Natural killer cell (primary cell): Measurements from ENCODE around the gene ZDHHC11. TPM values are rescaled to one million over a fixed set of nuclear protein-coding genes. Genes with fewer than 3 reads are reported as not detected.

Experiments
- ATAC-seq, 3 donors: fragments of 150-1000 bp in 2 of 3; fragments of 200-7000 bp in 1 of 3; cut with Tn5 transposase; 1 replicate in 1 of 3; 2 replicates in 2 of 3; pipeline ENCODE4 v1.10.0; 2021; ENCODE audit warnings: mild to moderate bottlenecking in 2 of 3, moderate library complexity in 2 of 3
- DNase-seq, 2 donors: peaks; one replicate each; pipeline versions ENCODE4 v3.0.0 to v3.0.0-alpha.2; 2013 to 2021; ENCODE audit warnings: mixed read lengths in 1 of 2
- H3K27ac ChIP-seq: one replicate; pipeline ENCODE4 v1.5.1; 2013; ENCODE audit warnings: mild to moderate bottlenecking, low read length
- H3K27me3 ChIP-seq: one replicate; pipeline ENCODE4 v1.6.1; 2013; ENCODE audit warnings: low read length; ENCODE audit not compliant: control insufficient read depth, insufficient read depth
- H3K36me3 ChIP-seq: one replicate; pipeline ENCODE4 v1.6.1; 2013; ENCODE audit warnings: low read length; ENCODE audit not compliant: control insufficient read depth, insufficient read depth
- H3K4me1 ChIP-seq: one replicate; pipeline ENCODE4 v1.6.1; 2013; ENCODE audit warnings: low read length; ENCODE audit not compliant: control insufficient read depth, insufficient read depth
- H3K4me3 ChIP-seq: one replicate; pipeline ENCODE4 v1.5.1; 2013; ENCODE audit warnings: low read length
- H3K9me3 ChIP-seq: one replicate; pipeline ENCODE4 v1.6.1; 2013; ENCODE audit warnings: low read length; ENCODE audit not compliant: control insufficient read depth, insufficient read depth
- H3K27ac Mint-ChIP-seq, 2 donors: one replicate each; pipeline ENCODE4 v1.8.0; 2022; ENCODE audit warnings: mild to moderate bottlenecking in 2 of 2, mixed read lengths in 2 of 2, moderate library complexity in 1 of 2
- H3K27me3 Mint-ChIP-seq, 2 donors: one replicate each; pipeline ENCODE4 v1.8.0; 2022; ENCODE audit warnings: low read depth in 2 of 2, mixed read lengths in 2 of 2
- H3K36me3 Mint-ChIP-seq: one replicate; pipeline ENCODE4 v1.8.0; 2022; ENCODE audit warnings: mixed read lengths
- H3K4me1 Mint-ChIP-seq, 2 donors: one replicate each; pipeline ENCODE4 v1.8.0; 2022; ENCODE audit warnings: mixed read lengths in 2 of 2
- H3K4me3 Mint-ChIP-seq: one replicate; pipeline ENCODE4 v1.8.0; 2022; ENCODE audit warnings: mild to moderate bottlenecking, moderate library complexity, mixed read lengths
- H3K9me3 Mint-ChIP-seq, 2 donors: one replicate each; pipeline ENCODE4 v1.8.0; 2022; ENCODE audit warnings: mixed read lengths in 2 of 2
- WGBS: methylation state at CpG from one replicate; pipeline ENCODE4 v1.1.7; 2013; ENCODE audit warnings: missing lambda C conversion rate; ENCODE audit not compliant: insufficient coverage; 5-methylcytosine and 5-hydroxymethylcytosine counted together
- intact Hi-C: fragments of 100-400 bp; cut with micrococcal nuclease; formaldehyde crosslinking; loops from one replicate; pipeline ENCODE4 v1.14.2; 2022
- total RNA-seq, 4 donors: library from RNA; stranded (reverse); fragments of 120-200 nt in 1 of 4; gene quantifications; one replicate each; pipeline versions ENCODE4 v1.2.3 to v1.2.4, GENCODE V29; 2013 to 2022
- TF ChIP-seq, protein P1 (sequence below): fragments of 200-600 bp; IDR thresholded peaks from one replicate; pipeline ENCODE4 v1.8.0; 2022; ENCODE audit warnings: antibody characterized with exemption

ZDHHC11 gene
- total RNA-seq, 3 donors from 2014 or later (not counting 1 experiment from before 2014, with no cell fraction given), result 2.2 to 7.0 (median 5.0) TPM

DNA sequence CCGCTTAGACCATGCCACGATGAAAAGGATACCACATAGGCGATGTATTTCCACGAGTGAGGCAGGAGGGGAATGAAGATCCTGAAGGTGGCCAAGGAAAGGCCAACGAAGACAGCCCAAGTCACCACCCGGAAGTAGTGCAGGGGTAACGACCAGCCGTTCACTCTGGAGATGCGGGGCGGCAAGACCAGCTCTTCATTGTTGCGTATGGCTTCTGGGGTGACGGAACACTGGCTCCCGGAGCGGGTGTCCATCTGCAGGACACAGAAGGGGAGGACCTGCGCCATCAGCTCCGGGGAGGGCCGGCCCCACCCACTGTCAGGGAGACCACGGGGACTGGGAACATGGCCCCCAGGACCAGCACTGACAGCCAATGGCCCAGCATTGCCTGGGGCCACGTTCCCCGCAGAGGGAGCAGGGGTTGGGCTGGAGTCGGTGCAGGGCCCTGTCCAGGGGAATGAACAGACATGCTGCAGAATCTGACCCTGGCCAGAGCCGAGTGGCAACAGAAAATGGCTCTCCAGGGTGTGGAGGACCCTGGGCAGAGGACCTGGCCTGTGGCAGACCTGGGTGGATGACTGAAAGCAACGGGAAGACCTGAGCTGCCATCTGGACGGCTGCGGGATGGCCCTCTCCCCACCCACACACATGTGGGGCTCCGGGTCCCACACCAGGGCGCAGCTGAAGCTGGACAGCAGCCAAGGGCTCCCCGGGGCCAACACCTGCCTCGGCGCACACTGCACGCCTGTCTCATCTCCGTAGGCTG lies 83.9 kb downstream of the ZDHHC11 start:
- TF ChIP-seq, protein P1, sequence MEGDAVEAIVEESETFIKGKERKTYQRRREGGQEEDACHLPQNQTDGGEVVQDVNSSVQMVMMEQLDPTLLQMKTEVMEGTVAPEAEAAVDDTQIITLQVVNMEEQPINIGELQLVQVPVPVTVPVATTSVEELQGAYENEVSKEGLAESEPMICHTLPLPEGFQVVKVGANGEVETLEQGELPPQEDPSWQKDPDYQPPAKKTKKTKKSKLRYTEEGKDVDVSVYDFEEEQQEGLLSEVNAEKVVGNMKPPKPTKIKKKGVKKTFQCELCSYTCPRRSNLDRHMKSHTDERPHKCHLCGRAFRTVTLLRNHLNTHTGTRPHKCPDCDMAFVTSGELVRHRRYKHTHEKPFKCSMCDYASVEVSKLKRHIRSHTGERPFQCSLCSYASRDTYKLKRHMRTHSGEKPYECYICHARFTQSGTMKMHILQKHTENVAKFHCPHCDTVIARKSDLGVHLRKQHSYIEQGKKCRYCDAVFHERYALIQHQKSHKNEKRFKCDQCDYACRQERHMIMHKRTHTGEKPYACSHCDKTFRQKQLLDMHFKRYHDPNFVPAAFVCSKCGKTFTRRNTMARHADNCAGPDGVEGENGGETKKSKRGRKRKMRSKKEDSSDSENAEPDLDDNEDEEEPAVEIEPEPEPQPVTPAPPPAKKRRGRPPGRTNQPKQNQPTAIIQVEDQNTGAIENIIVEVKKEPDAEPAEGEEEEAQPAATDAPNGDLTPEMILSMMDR, result no peak

DNA sequence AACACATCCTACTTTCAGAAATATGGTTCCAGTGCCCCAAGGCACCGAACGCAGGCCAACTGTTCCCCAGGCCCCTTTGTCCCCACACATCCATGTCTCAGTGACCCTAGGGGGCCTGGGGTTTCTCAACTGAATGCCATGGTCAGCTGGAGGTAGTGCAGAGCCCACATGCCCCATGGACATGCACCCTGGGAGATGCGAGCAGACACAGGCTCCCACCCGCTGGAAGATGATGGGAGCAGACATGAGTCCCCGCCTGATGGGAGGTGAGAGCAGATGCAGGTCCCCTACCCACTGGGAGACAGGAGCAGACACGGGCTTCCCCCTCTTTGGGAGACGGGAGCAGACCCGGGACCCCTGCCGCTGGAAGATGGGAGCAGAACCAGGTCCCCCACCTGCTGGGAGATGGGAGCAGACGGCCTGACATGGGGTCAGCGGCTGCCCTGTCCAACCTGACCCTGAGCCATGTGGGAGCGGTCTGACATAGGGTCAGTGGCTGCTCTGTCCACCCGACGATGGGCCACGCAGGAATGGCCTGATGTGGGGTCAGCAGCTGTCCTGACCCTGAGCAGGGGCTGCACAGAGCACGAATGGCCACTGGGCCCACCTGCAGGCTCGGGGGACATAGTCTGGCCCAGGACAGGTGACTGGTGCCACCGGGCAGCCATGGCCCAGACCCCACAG lies 84.7 kb downstream of the ZDHHC11 start:
- Mint-ChIP-seq H3K27me3 (no peaks in the 10 kb centered on the region), H3K36me3 (no peaks in the 10 kb centered on the region), H3K9me3 (no peaks in the 10 kb centered on the region), H3K27ac (no peak overlapping the region), H3K4me1 (no peaks in the 10 kb centered on the region), H3K4me3 (no peak overlapping the region)
- H3K4me1 ChIP-seq, result no peaks in the 10 kb centered on the region
- WGBS, result 85% methylated on average over 18 of the region's 18 CpGs
- intact Hi-C loops, result no loop called here
- no peaks in the 10 kb centered on the region for H3K36me3 ChIP-seq
- H3K27me3 ChIP-seq, result no peaks in the 10 kb centered on the region
- ATAC-seq (no peak), DNase-seq (no peak)
- no peak overlapping the region for H3K27ac ChIP-seq
- no peaks in the 10 kb centered on the region for H3K9me3 ChIP-seq
- TF ChIP-seq, protein P1, result no peak
- no peak overlapping the region for H3K4me3 ChIP-seq

More for the DNA sequence above, 83.9 kb downstream of the ZDHHC11 start:
- no peak overlapping the region for H3K27ac ChIP-seq
- no peaks in the 10 kb centered on the region for H3K27me3 ChIP-seq
- H3K4me3 Mint-ChIP-seq, result no peak overlapping the region
- no peak overlapping the region for H3K4me3 ChIP-seq
- 83% methylated on average over 31 of the region's 32 CpGs for WGBS
- intact Hi-C loops, result no loop called here
- no peak overlapping the region for H3K27ac Mint-ChIP-seq
- H3K4me1 ChIP-seq, result no peaks in the 10 kb centered on the region
- H3K9me3 ChIP-seq, result no peaks in the 10 kb centered on the region
- no peaks in the 10 kb centered on the region for H3K9me3 Mint-ChIP-seq
- ATAC-seq, result no peak
- no peaks in the 10 kb centered on the region for H3K4me1 Mint-ChIP-seq
- H3K27me3 Mint-ChIP-seq, result no peaks in the 10 kb centered on the region
- peak in 1 of 2 donors; percentile 16 for DNase-seq
- H3K36me3 ChIP-seq, result no peaks in the 10 kb centered on the region
- H3K36me3 Mint-ChIP-seq, result no peaks in the 10 kb centered on the region

DNA sequence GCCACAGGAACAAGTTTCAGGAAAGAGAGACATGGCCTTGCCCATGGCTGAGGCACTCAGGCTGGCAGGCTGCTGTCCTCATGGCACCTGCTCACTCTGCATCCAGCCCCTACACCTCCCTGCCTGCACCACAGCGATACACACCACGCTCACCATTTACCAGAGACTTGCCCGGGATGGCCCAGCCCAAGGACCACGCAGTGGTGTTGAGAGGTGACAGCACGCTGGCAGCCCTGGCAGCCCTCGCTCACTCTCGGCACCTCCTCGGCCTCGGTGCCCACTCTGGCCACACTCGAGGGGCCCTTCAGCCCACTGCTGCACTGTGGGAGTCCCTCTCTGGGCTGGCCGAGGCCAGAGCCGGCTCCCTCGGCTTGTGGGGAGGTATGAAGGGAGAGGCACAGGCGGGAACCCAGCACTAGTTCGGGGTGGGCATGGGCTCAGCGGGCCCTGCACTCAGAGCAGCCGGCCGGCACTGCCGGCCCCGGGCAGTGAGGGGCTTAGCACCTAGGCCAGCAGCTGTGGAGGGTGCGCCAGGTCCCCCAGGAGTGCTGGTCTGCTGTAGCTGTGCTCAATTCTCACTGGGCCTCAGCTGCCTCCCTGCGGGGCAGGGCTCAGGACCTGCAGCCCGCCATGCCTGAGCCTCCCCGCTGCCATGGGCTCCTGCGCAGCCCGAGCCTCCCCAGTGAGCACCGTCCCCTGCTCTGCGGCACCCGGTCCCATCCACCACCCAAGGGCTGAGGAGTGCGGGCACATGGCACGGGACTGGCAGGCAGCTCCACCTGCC lies 86.6 kb downstream of the ZDHHC11 start:
- Mint-ChIP-seq H3K27ac (no peak overlapping the region), H3K27me3 (peaks cover 0 to 4% of the 10 kb centered on the region in 2 donors), H3K9me3 (no peaks in the 10 kb centered on the region), H3K4me1 (peaks cover 0 to 2% of the 10 kb centered on the region in 2 donors), H3K36me3 (no peaks in the 10 kb centered on the region), H3K4me3 (no peak overlapping the region)
- ATAC-seq, result no peak
- DNase-seq, result peak in 1 of 2 donors; percentile 3
- no peak overlapping the region for H3K27ac ChIP-seq
- H3K9me3 ChIP-seq, result no peaks in the 10 kb centered on the region
- peaks cover 4% of the 10 kb centered on the region for H3K4me1 ChIP-seq
- H3K36me3 ChIP-seq, result no peaks in the 10 kb centered on the region
- 96% methylated on average over 31 of the region's 31 CpGs for WGBS
- no peaks in the 10 kb centered on the region for H3K27me3 ChIP-seq
- no peak overlapping the region for H3K4me3 ChIP-seq
- intact Hi-C loops, result no loop called here
- TF ChIP-seq, protein P1, result no peak
